ENCODE results near the gene SF3B3.

The SF3B3 gene

DNA sequence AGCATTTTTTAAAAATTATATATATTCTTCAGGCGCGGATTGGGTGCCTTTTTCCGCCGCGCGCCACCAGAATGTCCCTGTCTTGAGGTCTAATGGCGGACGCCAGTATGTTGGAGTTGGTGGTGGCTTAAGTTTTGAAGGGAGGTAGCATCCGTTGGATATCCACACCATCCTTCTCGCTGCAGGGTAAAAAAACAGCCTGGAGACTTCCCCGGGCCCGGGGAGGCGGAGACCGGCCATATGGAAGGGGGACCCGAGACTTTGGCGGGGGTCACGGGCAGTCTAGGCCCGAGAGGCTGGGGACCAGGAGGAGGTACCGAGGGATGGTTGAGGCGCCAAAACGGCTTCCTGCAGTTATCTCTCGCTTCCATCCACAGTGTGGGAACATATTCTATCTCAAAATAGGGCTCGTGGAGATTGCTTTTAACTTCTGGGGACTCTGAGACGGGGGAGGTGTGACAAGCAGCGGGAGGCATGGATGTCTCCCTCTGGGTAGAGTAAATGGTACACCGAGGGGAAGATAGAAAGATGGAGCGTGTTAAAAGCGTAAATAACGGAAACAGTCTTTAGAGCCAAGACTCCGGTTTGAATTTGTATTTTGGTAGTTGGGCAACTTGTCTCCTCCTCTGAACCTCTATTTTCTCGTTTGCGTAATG, at the start of gene SF3B3:
SF3B3 (plus strand) TSS at position 74 of the 656 bp plus-strand sequence. CDS start 2,841 bp downstream, outside the sequence.
- DNase-seq, result peak; percentile 61 to 67

DNA sequence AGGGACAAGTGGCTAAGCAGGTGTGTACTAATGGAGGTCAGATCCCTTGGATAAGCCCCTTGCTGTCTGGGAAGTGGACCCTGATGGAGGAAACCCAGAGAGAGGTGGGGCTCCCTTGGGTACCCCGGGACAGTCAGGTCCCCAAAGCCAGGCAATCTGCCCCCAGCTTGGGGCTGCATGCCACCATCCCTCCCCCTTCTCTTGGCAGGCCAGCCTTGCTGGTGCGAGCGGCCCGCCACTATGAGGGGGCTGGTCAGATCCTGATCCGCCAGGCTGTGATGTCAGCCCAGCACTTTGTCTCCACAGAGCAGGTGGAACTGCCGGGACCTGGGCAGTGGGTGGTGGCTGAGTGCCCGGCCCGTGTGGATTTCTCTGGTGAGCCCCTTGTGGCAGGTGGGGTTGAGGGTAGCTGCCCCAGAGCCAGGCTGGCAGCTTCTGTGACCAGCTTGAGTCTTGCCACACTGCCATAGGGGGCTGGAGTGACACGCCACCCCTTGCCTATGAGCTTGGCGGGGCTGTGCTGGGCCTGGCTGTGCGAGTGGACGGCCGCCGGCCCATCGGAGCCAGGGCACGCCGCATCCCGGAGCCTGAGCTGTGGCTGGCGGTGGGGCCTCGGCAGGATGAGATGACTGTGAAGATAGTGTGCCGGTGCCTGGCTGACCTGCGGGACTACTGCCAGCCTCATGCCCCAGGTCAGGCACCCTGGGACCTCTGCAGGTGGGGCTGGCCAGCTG, 49.1 kb upstream of the SF3B3 start:
- no peak for DNase-seq

DNA sequence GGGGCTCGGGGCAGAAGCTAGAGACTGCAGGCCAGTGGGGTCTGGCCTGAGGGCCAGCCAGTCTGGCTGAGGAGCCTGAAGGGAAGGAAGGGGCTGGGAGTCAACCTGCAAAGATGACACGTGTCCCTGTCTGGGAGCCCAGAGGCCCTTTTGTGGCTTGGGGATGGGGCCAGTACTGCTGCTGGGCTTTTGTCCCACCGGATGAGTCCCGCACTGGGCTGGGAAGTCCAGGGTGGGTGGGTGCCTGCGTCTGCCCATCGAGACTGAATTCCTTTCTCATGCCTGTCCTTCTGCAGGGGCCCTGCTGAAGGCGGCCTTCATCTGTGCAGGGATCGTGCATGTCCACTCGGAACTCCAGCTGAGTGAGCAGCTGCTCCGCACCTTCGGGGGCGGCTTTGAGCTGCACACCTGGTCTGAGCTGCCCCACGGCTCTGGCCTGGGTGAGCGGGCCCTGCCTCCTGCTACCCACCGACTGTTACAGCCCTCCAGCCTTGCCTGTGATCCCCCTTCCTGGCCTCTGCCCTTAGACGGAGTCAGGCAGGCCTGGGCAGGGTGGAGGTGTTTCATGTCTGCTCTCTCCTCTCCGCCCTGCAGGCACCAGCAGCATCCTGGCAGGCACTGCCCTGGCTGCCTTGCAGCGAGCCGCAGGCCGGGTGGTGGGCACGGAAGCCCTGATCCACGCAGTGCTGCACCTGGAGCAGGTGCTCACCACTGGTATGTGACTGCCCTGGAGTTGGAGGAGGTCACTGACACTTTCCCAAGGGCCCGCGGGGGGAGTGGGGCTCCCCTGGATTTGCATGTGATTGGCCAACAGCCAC, 48.4 kb upstream of the SF3B3 start:
- no peak for DNase-seq

DNA sequence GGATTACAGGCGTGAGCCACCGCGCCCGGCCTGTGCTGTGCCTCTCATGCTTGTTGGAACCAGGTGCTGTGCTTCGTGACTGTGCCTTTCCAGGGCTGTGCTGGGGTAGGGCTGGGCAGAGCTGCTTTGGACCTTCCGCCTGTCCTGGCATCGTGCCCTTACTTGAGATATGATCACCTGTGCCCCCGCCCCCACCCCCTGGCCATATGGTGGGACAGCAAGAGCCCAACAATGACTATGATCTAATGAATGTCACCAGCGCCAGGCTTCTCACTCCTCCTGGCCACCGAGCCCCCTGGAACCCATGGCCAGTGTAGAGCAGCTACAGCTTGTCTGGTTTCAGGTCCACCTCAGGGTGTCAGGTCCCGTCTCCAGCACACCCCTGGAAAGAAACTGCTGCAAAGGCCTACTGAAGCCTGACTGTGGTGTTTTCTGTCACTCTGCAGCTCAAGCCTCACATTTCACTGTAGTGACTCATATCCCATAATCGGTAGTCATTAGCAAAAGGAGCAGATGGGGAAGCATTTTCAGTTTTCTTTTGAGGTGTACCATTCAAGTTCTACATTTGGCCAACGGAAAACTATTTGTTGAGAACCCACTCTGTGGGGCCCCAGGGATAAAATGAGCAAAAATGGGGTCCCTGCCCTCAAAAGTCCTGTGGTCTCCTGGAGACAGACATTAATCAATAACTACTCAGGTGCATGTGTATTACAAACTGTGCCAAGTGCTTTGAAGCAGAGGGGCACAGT, 47.2 kb upstream of the SF3B3 start:
- peak in 1 of 2 experiments; percentile 23 for DNase-seq

DNA sequence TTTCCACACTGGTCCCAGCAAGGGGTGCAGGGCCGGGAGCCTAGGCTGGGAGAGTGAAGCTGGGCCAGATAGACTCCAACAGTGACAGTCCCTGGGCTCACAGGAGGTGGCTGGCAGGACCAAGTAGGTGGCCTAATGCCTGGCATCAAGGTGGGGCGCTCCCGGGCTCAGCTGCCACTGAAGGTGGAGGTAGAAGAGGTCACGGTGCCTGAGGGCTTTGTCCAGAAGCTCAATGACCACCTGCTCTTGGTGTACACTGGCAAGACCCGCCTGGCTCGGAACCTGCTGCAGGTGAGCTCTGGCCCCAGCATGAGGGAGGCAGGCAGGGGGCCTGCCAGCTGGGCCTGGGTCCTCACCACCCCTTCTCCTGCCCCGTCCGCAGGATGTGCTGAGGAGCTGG, 45.4 kb upstream of the SF3B3 start:
- no peak for DNase-seq

DNA sequence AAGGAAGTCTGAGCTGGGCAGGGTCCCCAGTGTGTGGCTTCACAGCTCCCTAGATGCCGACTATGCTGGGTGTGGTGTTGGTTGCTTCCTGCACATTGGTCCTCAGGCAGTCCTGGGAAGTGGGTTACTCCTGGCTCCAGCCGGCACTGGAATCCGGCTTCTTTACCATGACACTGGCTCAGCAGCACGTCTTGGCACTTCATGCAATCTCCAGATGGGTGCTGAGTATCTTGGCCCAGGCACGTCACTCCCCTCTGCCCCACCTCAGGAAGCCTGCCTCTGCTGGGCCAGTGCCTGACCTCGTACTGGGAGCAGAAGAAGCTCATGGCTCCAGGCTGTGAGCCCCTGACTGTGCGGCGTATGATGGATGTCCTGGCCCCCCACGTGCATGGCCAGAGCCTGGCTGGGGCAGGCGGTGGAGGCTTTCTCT, 44.7 kb upstream of the SF3B3 start:
- no peak for DNase-seq

DNA sequence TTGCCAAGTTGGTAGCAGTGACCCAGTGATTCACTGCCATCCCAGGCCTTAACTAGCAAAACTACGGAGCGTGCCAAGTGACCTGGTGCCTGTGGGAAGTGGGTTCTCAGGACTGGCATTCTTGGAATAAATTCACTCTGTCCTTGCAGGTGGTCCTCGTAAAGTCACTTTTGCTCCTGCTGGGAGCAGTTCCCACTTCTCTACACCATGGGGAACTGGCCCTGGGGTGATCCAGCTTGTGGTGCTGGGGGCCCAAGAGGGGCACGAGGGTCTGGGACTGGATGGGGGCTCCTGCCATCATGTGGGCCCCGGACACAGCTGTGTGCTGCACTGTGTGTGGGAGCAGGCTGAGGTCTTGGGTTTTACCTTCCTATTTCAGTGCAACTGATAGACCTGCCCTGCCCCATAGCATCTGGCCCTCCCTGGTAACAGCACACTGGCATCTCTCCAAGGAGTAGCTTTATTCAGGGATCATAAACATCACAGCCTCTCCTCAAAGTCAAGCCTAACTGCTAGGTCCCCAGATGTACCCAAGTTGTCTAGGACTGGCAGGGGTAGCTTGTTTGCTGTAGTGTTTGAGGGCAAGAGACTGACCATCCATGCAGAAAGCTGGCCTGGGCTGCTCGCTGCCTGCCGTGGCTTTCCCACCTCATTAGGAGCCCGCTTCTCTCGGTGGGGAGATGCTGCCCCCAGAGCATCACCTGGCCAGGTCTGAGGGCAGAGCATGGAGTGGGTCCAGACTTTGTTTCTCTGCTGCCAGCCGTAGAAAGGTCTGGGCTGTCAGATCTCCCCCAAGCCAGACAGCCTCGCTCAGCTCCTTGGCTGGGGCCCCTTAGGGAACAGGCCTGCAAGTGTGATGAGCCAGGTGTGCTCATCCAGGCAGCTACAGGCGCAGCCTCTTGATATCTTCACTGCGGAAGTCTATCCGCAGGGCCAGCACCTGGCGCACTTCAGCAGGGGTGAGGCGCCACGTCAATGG, 43.2 kb upstream of the SF3B3 start:
- no peak for DNase-seq

DNA sequence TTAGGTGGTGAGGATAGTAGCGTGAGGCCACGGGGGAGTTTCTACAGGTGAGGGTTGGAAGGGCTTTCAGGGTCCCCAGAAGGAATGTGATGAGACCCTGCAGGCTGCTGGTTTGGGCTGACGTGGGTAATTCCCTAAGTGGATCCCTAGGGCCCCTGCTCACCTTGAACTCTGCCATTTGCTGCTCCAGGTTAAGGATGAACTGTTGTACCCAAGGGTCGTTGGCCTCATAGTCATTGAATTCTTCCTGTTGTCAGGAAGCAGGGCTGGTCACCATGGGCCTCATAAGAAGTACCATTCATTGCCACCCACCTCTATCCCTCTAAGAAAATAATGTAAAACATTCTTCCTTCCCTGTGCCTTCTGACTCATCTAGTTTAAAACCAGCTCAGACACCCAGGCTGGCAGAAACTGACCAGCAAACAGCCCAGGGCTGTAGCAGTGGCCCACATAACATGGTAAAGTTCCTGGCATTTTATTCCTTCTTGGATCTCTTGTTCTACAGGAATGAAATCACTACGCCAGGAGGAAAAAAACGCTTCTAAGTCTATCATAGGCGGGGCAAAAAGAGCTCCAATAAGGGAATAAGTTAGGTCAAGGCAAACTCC, 41.6 kb upstream of the SF3B3 start:
- DNase-seq, result no peak

DNA sequence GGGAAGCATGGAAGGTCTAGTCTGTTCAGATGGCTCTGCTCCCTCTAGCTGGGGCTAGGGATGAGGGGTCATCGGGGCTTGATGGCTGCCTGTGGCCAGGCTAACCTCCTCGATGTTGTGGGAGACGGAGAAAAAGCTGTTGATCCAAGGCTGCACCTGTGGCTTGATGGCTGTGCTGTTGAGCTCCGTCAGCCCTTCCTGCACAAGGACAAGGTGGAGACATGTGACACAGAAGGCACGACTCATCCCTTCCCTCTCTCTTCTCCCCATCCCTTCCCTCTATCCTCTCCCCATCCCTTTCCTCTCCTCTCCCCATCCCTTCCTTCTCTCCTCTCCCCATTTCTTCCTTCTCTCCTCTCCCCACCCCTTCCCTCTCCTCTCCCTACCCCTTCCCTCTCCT, 41.0 kb upstream of the SF3B3 start:
- no peak for DNase-seq

DNA sequence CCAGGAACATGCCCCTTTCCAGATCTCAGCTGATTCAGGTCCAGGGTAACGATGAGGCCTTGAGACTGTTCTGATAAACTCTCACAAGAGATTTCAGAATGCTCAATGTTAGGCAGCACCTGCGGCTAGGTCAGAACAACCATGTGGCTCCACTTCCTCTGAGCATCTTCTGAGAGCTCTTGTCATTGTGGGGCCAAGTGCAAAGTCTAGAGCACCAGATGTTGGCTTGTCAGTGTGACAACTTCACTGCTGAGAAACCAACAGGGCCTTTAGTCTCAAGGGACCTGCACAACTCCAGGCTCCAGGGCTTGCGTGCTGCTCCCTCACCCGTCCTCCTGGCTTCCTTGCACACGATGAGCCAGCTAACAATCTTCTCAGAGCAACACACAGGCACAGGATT, 40.2 kb upstream of the SF3B3 start:
- no peak for DNase-seq

DNA sequence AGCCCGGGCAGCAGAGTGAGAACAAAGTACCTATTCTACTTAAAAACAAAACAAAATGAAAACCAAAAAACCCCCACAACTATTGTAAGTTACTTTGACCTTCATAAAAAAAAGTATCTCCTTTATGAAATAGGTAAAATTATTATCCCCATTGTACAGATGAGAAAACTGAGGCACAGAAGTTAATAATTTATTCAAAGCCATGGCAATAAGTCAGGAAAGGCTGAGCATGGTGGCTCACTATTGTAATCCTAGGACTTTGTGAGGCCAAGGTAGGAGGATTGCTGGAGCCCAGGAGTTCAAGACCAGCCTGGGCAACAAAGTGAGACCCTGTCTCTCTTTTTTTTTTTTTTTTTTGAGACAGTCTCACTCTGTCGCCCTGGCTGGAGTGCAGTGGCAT, 38.7 kb upstream of the SF3B3 start:
- no peak for DNase-seq

DNA sequence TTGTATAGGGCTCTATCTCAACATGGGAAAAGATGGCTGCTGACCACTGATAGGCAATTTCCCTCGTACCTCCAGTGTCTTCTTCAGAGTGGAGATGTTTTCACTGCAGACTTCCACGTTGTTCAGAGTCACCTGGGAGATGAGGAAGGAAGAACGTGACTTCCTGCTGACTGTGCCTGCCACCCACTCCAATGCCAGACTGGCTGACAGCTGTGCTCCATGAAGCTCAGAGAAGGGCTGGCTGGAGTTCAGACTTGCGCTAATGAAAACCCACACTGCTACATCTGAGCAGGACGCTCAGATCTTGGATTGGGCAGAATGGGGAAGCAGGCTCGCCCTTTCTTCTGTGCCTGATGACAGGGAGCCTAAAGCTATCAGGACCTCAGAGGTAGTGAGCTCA, 33.4 kb upstream of the SF3B3 start:
- DNase-seq, result no peak

DNA sequence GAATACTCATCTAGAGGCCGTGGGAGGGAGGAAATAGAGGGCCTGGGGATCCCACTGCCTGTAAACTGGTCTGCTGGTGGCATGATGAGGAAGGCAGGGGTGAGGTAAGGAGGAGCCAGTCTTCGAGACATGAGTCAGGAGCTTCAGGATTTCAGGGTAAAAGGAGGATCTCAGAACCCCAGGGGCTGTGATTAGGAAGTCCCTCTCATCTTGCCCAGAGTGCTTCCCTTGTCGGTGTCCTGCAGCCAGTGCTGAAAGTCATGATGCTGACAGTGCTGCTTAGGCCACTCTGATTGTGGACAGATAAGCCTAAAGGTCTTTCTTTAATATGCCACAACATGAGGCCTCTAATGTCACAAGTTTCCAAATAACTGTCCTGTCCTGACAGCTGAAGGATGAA, 29.8 kb upstream of the SF3B3 start:
- no peak for DNase-seq

DNA sequence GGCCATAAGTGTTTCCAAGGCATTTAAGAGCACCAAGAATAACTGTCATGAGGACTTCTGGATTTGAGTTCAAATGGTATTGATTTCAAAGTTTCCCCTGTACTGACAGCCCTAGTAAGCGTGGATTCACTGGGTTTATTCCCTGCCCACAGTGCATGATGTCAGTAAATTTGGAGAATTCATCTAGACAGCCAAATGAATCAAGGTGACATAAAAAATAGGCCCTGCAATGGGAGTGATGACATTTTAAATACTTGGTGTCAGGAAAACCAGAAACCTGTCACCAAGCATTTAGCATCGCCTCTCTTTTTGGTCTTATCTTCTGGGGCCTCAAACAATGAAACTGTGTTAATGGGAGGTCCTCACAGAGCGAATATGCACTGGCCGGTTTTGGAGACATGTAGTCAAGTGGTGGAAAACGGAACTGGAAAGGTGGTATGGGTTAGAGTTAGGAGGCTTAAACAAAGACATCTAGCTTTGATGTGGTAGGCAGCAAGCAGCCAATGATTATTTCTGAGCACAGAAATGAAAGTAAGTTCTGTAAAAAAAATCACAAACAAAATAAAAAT, 29.3 kb upstream of the SF3B3 start:
- no peak for DNase-seq

DNA sequence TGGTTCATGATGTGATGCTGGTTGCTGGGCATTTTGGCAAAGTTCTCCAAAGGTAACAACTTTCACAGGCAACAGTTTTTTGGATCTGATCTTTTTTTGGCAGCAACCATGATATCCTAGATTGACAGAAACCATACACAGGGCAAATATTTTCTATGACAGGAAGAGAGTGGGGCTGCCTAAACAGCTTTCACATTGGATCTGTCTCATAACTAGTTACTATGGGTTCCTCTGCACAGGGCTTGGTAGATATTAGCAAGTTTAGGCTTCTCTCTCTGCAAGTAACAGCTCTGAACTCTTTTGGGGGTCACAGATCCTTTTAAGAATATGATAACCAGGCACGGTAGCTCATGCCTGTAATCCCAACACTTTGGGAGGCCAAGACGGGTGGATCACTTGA, 28.8 kb upstream of the SF3B3 start:
- DNase-seq, result no peak

DNA sequence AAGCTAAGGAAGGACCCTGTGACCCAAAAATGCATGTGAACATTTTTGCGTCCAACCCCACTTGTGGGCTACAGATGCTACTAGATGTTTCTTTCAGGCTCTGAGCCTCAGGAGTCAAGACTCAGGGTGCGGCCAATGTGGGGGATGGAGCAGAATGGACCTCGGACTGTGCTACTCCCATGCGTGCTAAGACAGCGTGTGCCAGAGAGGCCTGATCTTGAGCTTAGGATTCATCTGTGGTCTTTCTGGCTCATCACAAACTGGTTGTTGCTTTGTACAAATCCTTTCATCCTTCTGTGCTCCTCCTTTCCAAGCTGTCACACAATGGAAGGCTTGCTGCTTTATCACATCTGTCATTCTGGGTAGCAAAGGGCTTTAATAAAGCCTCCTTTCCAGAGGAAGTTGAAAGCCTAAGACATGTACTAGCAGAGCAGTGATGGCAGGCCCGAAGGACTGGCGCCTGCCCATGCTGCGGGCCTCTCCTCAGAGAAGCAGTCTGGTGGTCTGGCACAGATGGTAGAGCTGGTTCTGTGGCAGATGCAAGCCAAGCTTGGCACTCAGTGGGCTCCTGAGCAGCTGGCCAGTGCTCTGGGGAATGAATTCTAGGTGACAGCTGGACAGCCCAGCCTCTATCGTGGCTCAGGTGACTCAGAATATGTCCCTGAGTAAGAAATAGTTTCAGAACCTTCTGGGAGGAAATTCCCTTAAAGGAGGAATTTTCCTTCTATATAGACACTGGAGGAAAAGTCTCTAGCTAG, 28.0 kb upstream of the SF3B3 start:
- DNase-seq, result no peak

DNA sequence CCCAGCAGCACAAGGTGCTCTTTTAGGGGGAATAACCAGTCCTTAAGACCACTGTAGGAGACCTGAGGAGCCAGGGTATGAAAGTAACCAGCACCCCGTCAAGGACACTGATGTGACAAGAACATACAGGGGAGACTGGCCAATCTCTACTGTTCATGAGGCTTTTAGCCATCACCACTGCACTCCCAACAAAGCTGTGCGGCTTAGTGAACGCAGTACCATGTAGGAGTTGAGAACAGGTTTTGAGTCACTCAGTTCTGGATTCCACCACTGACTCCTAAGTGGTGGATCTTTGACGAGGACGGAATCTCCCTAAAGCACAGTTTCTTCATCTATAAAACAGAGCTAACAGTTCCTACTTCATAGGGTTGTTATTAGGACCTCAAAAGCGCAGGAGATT, 27.1 kb upstream of the SF3B3 start:
- DNase-seq, result no peak

DNA sequence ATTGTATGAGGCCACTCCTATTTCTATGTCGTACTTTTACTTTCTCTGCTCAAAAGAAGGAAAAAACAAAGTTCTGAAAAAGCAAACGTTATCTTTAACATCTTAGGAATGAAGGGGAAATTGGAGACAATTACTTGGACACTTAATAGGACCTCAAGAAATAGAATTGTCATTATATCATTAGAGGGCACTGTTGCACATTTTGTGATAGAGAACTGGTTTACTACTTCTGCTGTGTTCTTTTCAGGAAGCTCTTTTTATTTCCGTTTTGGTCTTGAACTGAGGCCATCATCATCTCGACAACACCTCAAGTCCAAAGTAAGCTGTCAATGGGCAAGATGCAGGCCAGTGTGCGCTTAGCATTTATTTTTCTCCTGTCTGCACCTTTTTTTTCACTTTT, 14.9 kb upstream of the SF3B3 start:
- DNase-seq, result no peak

DNA sequence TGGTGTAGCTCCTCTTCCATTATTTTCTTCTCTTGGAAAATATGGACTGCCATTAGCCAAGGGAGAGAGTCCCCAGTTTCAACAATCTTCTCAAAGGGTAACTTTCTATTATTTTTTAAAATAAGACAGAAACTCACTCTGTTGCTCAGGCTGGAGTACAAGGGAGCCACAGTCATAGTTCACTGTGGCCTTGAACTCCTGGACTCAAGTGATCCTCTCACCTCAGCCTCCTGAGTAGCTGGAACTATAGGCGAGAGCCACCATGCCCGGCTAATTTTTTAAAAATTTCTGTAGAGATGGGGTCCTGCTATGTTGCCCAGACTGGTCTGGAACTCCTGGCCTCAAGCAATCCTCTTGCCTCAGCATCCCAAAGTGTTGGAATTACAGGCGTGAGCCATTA, 13.4 kb upstream of the SF3B3 start:
- DNase-seq, result no peak

DNA sequence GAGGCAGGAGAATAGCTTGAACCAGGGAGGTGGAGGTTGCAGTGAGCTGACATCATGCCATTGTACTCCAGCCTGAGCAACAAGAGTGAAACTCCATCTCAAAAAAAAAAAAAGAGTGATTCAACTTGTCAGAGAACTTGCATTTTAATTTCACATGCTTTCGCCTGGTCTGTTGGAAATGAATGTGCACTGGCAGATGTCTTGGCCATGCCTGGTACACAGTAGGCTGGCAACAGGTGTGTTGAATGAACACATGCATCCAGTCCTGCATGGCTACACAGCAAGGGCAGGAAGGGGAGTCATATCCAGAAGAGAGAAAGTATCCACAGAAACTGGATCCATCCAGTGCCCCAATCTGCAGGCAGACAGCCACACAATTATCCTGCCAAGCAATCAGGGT, 11.8 kb upstream of the SF3B3 start:
- DNase-seq, result no peak

Measured in stimulated activated CD4-positive, alpha-beta T cell treated with anti-CD3 and anti-CD28 coated beads, Interleukin-4, amount 100 ng/mL, for 4 hours (primary cell).